ENCODE results near the gene PTPN18.

PTPN18 gene

DNA sequence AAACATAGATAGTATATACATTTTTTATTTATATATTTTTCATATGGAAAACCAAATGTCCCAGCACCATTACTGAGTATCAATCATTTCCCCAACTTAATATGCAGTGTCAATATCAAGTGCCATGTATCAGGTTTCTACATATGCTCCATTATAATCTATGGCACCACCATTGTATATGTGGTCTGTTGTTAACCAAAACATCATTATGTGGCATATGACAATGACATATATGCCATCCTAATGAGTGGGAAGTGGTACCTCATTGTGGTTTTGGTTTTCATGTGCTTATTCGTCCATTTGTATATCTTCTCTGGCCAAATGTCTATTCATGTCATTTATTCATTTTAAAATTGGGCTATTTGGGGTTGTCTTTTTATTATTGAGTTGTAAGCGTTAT, 9.2 kb downstream of the PTPN18 start:
- no peak for DNase-seq (ENCODE audit: low read depth in 2 of 2)

GRCh38 chr2:130365963-130366362, 10.1 kb downstream of the PTPN18 start:
- no peak for DNase-seq (ENCODE audit: low read depth in 2 of 2)

DNA sequence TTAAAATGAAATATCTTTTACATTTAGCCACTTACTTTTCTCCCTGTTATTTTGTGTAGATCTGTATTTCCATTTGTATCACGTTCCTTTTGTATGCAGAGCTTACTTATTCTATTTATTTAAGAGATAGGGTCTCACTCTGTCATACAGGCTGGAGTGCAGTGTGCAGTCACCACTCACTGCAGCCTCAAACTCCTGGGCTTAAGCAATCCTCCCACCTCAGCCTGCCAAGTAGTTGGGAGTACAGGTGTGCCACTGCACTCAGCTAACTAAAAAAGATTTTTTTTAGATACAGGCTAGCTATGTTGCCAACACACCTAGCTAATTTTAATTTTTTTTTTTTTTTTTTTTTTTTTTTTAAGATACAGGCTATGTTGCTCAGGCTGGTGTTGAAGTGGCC, 10.9 kb downstream of the PTPN18 start:
- DNase-seq (ENCODE audit: low read depth in 2 of 2), result no peak

DNA sequence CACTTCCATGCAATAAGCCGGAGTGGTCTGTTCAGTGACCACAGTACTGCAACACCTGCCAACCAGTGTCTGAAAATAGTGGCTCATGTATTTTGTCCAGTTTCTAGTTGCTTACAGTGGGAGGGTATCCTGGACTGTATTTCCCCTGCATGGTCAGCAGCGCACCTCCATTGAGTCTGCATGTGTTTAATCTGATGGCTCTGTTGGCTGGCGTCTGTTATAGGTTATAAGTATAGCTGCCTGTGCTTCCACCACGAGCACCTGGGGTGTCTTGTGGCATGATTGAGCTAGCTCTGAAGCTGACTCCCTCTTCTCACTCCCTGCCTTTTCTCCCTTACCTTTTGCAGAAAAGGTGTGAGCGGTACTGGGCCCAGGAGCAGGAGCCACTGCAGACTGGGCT, 12.9 kb downstream of the PTPN18 start:
- no peak for DNase-seq (ENCODE audit: low read depth in 2 of 2)

GRCh38 chr2:130369311-130369964, 13.6 kb downstream of the PTPN18 start:
- DNase-seq (ENCODE audit: low read depth in 2 of 2), result no peak

- DNase-seq (ENCODE audit: low read depth in 2 of 2), result no peak
These were observed 14.1 kb downstream of the PTPN18 start for GRCh38 chr2:130369965-130370341.

DNA sequence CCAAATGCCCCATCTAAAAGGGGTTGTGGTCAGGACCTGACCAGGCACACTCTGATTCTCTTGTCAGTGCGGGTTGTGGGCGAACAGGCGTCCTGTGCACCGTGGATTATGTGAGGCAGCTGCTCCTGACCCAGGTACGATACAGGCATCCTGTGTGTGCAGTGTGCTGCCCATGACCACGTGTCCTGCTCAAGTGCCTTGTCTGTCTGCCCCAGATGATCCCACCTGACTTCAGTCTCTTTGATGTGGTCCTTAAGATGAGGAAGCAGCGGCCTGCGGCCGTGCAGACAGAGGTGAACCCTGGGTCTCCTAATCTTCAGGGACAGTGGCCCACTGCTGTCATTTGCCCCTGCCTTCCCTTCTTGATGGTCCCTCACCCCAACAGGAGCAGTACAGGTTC, 14.6 kb downstream of the PTPN18 start:
- no peak for DNase-seq (ENCODE audit: low read depth in 2 of 2)

DNA sequence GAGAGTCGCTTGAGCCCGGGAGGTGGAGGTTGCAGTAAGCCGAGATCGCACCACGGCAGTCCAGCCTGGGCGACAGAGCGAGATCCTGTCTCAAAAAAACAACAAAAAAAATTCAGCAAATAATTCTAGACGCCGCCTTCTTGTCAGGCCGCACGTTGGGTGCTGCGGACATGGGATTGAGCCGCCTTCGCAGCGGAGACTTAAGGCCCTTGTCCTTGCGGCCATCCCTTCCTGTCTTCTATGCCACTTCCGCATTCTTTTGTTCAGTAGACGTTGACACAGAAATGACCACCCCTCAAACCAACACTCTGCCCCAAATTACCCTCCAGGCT, 15.8 kb downstream of the PTPN18 start:
- DNase-seq (ENCODE audit: low read depth in 2 of 2), result no peak

DNA sequence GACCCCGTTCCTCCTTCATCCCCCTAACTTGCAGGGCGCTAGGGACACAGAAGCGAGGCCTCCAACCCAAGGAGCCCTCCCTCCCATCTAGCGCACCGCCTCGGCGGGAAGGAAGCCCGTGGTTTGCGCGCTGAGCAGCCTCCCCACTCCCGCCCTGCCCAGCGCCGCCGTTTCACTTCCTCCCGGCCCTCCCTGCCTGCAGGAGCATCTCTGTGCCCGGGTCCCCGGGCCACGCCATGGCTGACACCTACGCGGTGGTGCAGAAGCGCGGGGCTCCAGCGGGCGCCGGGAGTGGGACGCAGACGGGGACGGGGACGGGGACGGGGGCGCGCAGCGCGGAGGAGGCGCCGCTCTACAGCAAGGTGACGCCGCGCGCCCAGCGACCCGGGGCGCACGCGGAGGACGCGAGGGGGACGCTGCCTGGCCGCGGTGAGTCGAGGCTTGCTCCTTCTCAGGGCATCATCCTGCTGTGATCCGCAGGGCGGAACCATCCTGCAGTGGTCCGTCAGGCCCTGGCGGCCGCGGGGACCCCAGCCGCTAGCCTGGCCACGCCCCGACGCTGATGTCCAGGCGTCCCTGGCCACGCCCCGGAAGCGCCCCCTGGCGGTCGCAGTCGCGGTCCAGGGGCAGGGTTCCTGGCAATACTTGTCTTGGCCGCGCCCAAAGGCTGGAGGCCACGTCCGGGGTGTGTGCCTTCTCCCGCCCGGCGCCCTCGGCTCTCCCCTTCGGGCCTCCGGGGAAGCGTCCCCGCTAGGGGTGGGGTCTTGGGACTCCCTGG, 16.4 kb downstream of the PTPN18 start:
- DNase-seq (ENCODE audit: low read depth in 2 of 2), result peak; percentile 75 to 79

GRCh38 chr2:130372833-130373807, 17.3 kb downstream of the PTPN18 start:
- no peak for DNase-seq (ENCODE audit: low read depth in 2 of 2)

GRCh38 chr2:130373808-130374365, 18.0 kb downstream of the PTPN18 start:
- DNase-seq (ENCODE audit: low read depth in 2 of 2), result no peak

DNA sequence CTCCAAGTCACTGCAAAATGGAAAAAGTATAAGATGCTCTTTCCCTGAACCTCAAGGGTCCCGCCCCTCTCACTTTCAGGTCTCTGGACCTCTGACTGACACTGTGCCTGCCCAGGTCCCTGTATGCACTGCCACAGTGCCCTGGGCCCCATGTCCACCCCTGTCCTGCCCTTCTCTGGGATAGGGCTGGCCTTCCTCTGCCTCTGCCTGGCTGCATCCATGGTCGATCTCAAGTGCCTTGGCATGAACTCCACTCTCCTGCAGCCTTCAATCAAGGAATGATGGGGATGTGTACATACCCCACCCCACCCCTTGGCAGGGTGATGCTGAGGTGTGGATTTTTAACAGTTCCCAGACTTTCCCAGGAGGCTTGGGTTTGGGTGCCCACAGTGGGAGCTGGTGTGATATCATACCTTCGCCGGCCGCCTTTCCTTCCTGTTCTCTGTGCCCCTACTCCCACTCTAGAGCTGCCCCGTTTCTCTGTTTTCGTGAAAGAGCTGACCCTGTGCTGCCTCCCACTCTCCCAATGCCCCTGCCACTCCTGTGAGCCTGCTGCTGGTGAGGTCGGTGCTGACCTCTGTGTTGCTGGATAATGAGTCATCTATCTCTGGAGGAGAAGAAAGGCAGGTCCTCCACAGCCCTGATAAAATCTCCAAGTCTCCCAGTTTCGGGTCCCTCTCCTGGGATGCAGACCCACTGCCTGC, 18.9 kb downstream of the PTPN18 start:
- no peak for DNase-seq (ENCODE audit: low read depth in 2 of 2)

- no peak for DNase-seq (ENCODE audit: low read depth in 2 of 2)
These were observed 19.7 kb downstream of the PTPN18 start for GRCh38 chr2:130375291-130376266.

- DNase-seq (ENCODE audit: low read depth in 2 of 2), result no peak
These were observed 20.8 kb downstream of the PTPN18 start for GRCh38 chr2:130376433-130377293.

DNA sequence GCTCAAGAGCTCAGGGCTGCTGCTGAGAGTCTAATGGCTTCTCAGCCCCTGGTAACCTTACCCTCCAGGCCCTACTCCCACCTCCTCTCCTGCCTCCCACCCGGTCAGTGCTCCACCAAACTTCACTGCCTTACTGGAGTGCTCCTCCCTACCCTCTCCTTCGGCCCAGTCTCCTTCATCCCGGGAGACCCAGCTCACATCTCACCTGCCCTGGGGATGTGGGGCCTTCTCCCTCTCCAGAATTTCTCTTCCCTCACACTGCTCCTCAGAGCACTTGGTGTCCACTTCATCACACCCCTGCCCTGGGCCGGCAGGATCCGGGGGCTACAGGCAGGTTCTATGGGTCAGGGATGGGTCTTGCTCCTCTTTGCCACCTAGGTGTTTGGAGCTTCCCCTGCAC, 21.6 kb downstream of the PTPN18 start:
- DNase-seq (ENCODE audit: low read depth in 2 of 2), result no peak

GRCh38 chr2:130378206-130378897, 22.5 kb downstream of the PTPN18 start:
- DNase-seq (ENCODE audit: low read depth in 2 of 2), result no peak

- DNase-seq (ENCODE audit: low read depth in 2 of 2), result no peak
These were observed 23.0 kb downstream of the PTPN18 start for GRCh38 chr2:130378898-130379214.

- no peak for DNase-seq (ENCODE audit: low read depth in 2 of 2)
These were observed 24.5 kb downstream of the PTPN18 start for GRCh38 chr2:130380096-130380934.
